Endothelial cell of umbilical vein (primary cell): ENCODE measurements around the gene SMARCAL1. TPM values are rescaled to one million over a fixed set of nuclear protein-coding genes. Genes with fewer than 3 reads are reported as not detected.

Experiments
- polyA plus RNA-seq, 4 experiments: library from polyadenylated mRNA; depleted of rRNA in 3 of 4; stranded (reverse) in 3 of 4; unstranded in 1 of 4; fragments of >200 nt; gene quantifications; 2 replicates each; pipeline versions ENCODE4 v1.2.1 to v1.2.3, GENCODE V29; 2011 to 2012; ENCODE audit warnings: missing spikeins in 1 of 4
- total RNA-seq: library from RNA; stranded (reverse); gene quantifications from 2 replicates; pipeline ENCODE4 v1.2.3, GENCODE V29; 2021

SMARCAL1 gene
- total and polyA plus RNA-seq, 2 donors (not counting 3 experiments of a cell fraction or from before 2014, with no cell fraction given): 25.4 to 30.7 TPM

Other genes starting within 250 kb of the SMARCAL1 start
- 21.5 and 25.2 TPM in 2 replicates for gene MARCHF4, start 40.0 kb upstream of the SMARCAL1 start, total RNA-seq
- 11.3 and 11.7 TPM in 2 replicates for gene MARCHF4, start 40.0 kb upstream of the SMARCAL1 start, polyA plus RNA-seq
- gene RPL37A, start 86.4 kb downstream of the SMARCAL1 start, total RNA-seq: 2,628 and 2,952 TPM in 2 replicates
- gene RPL37A, start 86.4 kb downstream of the SMARCAL1 start, polyA plus RNA-seq: 1,143 and 1,889 TPM in 2 replicates
- 212 and 229 TPM in 2 replicates for gene IGFBP2, start 220.9 kb downstream of the SMARCAL1 start, total RNA-seq
- gene IGFBP2, start 220.9 kb downstream of the SMARCAL1 start, polyA plus RNA-seq: 261 and 387 TPM in 2 replicates